Endothelial cell of umbilical vein (primary cell): ENCODE data around the gene NR1D2. TPM values are rescaled to one million over a fixed set of nuclear protein-coding genes. Genes with fewer than 3 reads are reported as not detected.

Source experiments
- BruUV-seq: library from RNA; stranded (reverse); fragments of 400-500 nt; replicated peaks from 2 replicates; lab custom pipeline; 2021; lab: Mats Ljungman, UMichigan
- CTCF ChIA-PET: fragments of 300-600, 350-600 bp; sonication (Branson Sonifier 250); formaldehyde crosslinking; loops from one replicate; lab custom pipeline; 2021; ENCODE audit warnings: antibody characterized with exemption, inconsistent platforms; lab: Charles Lee
- POLR2A ChIA-PET: fragments of 300-600, 350-600 bp; sonication (Branson Sonifier 250); formaldehyde crosslinking; loops from one replicate; lab custom pipeline; 2021; ENCODE audit warnings: antibody characterized with exemption, inconsistent platforms; lab: Charles Lee
- DNase-seq: peaks from one replicate; pipeline ENCODE4 v3.0.0-alpha.2; 2011; ENCODE audit warnings: low read depth, low spot score
- FAIRE-seq: peaks from 2 replicates; lab custom pipeline; 2011; peaks lifted over from hg19 to GRCh38; lab: Jason Lieb, UNC
- H2AFZ ChIP-seq: 2 replicates; pipeline ENCODE4 v1.6.0; 2012; ENCODE audit warnings: low read depth, low read length, control low read depth, inconsistent platforms
- H3K27ac ChIP-seq: 2 replicates; pipeline ENCODE4 v1.5.1; 2011; ENCODE audit warnings: low read depth, mild to moderate bottlenecking, control low read depth, low read length, moderate library complexity; ENCODE audit not compliant: insufficient read depth
- H3K27me3 ChIP-seq, 2 experiments: 2 replicates each; pipeline versions ENCODE4 v1.6.0 to v1.6.1; 2011; ENCODE audit warnings: low read length in 2 of 2, mixed read lengths in 1 of 2; ENCODE audit not compliant: control insufficient read depth in 2 of 2, insufficient read depth in 2 of 2
- H3K36me3 ChIP-seq, 2 experiments: 2 replicates in 1 of 2; 3 replicates in 1 of 2; pipeline ENCODE4 v1.5.1; 2011; ENCODE audit warnings: low read length in 2 of 2, mild to moderate bottlenecking in 1 of 2, moderate library complexity in 1 of 2; ENCODE audit not compliant: control insufficient read depth in 2 of 2, insufficient read depth in 2 of 2; ENCODE audit errors: extremely low read depth in 1 of 2
- H3K4me1 ChIP-seq: 3 replicates; pipeline ENCODE4 v1.5.1; 2011; ENCODE audit warnings: mild to moderate bottlenecking, low read length; ENCODE audit not compliant: control insufficient read depth, insufficient read depth; ENCODE audit errors: extremely low read depth
- H3K4me2 ChIP-seq: 2 replicates; pipeline ENCODE4 v1.6.1; 2011; ENCODE audit warnings: low read length, control low read depth, mixed read lengths; ENCODE audit not compliant: insufficient read depth
- H3K4me3 ChIP-seq, 3 experiments: fragments of 200-600 bp in 1 of 3; sonication (generic), shearing (Covaris generic) in 1 of 3; replicated peaks in 1 of 3; 2 replicates each; pipeline ENCODE4 v1.5.1; 2011 to 2016; ENCODE audit warnings: control low read depth in 3 of 3, low read length in 3 of 3, mild to moderate bottlenecking in 2 of 3, inconsistent platforms in 1 of 3, low read depth in 1 of 3, moderate library complexity in 1 of 3; ENCODE audit not compliant: insufficient read depth in 1 of 3
- H3K79me2 ChIP-seq: 2 replicates; pipeline ENCODE4 v1.6.0; 2012; ENCODE audit warnings: low read length, inconsistent platforms; ENCODE audit not compliant: control insufficient read depth, insufficient read depth
- H3K9ac ChIP-seq: replicated peaks from 2 replicates; pipeline ENCODE3; 2011; ENCODE audit warnings: low read length, control low read depth; ENCODE audit not compliant: insufficient read depth; ENCODE audit errors: extremely low read depth
- H3K9me1 ChIP-seq: replicated peaks from 3 replicates; pipeline ENCODE4 v1.6.0; 2011; ENCODE audit warnings: mild to moderate bottlenecking, low read length; ENCODE audit not compliant: control insufficient read depth, insufficient read depth; ENCODE audit errors: extremely low read depth
- H3K9me3 ChIP-seq: replicated peaks from 2 replicates; pipeline ENCODE4 v1.5.1; 2012; ENCODE audit warnings: low read length, inconsistent platforms; ENCODE audit not compliant: control insufficient read depth, insufficient read depth
- H4K20me1 ChIP-seq: replicated peaks from 2 replicates; pipeline ENCODE3; 2011; ENCODE audit warnings: mild to moderate bottlenecking, low read length; ENCODE audit not compliant: control insufficient read depth, insufficient read depth; ENCODE audit errors: extremely low read depth
- EZH2 ChIP-seq: IDR thresholded peaks from 2 replicates; pipeline ENCODE4 v1.6.1; 2012; ENCODE audit warnings: borderline replicate concordance, low read depth, mild to moderate bottlenecking, moderate library complexity, low read length, inconsistent platforms; ENCODE audit not compliant: severe bottlenecking
- FOS ChIP-seq: IDR thresholded peaks from 2 replicates; pipeline ENCODE4 v1.6.1; 2011; ENCODE audit warnings: mild to moderate bottlenecking, low read length, moderate library complexity, borderline replicate concordance; ENCODE audit not compliant: insufficient read depth
- GATA2 ChIP-seq: IDR thresholded peaks from 2 replicates; pipeline ENCODE4 v1.7.0; 2011; ENCODE audit warnings: low read depth, mild to moderate bottlenecking, moderate library complexity, mixed read lengths, low read length; ENCODE audit not compliant: insufficient read length, insufficient read depth
- JUN ChIP-seq: IDR thresholded peaks from 2 replicates; pipeline ENCODE4 v1.6.1; 2011; ENCODE audit warnings: borderline replicate concordance, low read depth; ENCODE audit not compliant: insufficient read length, insufficient read depth
- MYC ChIP-seq: IDR thresholded peaks from one replicate; pipeline ENCODE4 v1.6.1; 2011; ENCODE audit warnings: mild to moderate bottlenecking, low read depth, low read length
- POLR2A ChIP-seq: IDR thresholded peaks from 2 replicates; pipeline ENCODE4 v1.6.1; 2012; ENCODE audit warnings: low read depth, mild to moderate bottlenecking, control low read depth, low read length
- POLR2AphosphoS5 ChIP-seq: IDR thresholded peaks from 2 replicates; pipeline ENCODE4 v1.6.1; 2012; ENCODE audit warnings: low read depth, mild to moderate bottlenecking, control low read depth, low read length, moderate library complexity; ENCODE audit not compliant: insufficient read depth
- dilution Hi-C: fragments of 300-500 bp; cut with MboI; formaldehyde crosslinking; loops from one replicate; pipeline ENCODE4 v1.15.0; 2019; ENCODE audit warnings: low sequenced_read_pairs; ENCODE audit not compliant: extremely low pct_ligation_motif_present
- intact Hi-C: fragments of 100-400 bp; cut with micrococcal nuclease; formaldehyde crosslinking; loops from one replicate; pipeline ENCODE4 v1.10.0; 2022
- polyA plus RNA-seq, 4 experiments: library from polyadenylated mRNA; depleted of rRNA in 3 of 4; stranded (reverse) in 3 of 4; unstranded in 1 of 4; fragments of >200 nt; gene quantifications; 2 replicates each; pipeline versions ENCODE4 v1.2.1 to v1.2.3, GENCODE V29; 2011 to 2012; ENCODE audit warnings: missing spikeins in 1 of 4
- total RNA-seq: library from RNA; stranded (reverse); gene quantifications from 2 replicates; pipeline ENCODE4 v1.2.3, GENCODE V29; 2021
- TF ChIP-seq, protein P1 (sequence below), 2 donors: IDR thresholded peaks; 1 replicate in 1 of 2; 2 replicates in 1 of 2; pipeline ENCODE4 v1.5.1; 2011; ENCODE audit warnings: low read length in 2 of 2, mild to moderate bottlenecking in 2 of 2, moderate library complexity in 2 of 2, control low read depth in 1 of 2, inconsistent platforms in 1 of 2, low read depth in 1 of 2; ENCODE audit not compliant: insufficient read depth in 1 of 2; ENCODE audit errors: extremely low read depth in 1 of 2
- TF ChIP-seq, protein P2 (sequence below): IDR thresholded peaks from 2 replicates; pipeline ENCODE4 v1.6.1; 2011; ENCODE audit not compliant: insufficient read depth, insufficient read length

The NR1D2 gene
- total and polyA plus RNA-seq, 2 donors (not counting 3 experiments of a cell fraction or from before 2014, with no cell fraction given), result 4.3 to 14.6 TPM

DNA sequence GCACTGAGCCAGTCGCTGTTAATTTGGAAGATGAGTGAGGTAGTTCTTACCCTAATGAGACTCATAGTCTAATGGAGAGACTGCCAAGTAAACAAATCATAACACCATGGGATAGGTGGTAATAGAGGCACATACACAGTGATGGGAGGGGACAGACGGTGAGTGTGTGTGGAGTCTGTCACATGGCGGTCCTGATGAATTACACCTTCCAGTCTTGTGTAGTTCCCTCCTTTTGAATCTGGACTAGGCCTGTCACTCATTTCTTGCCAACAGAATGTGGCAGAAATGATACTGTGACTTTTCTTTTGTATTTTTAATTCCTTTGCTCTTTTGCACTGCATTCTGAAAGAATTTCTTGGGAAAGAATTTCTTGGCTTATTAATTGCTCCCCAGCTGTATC, 78.1 kb downstream of the NR1D2 start:
- CTCF ChIA-PET, result no interaction called here

More for the DNA sequence above, 78.1 kb downstream of the NR1D2 start:
- H3K79me2 ChIP-seq, result no peaks in the 10 kb centered on the region
- no TSS peak for BruUV-seq
- no peaks in the 10 kb centered on the region for H3K9me3 ChIP-seq
- H3K27me3 ChIP-seq, result no peaks in the 10 kb centered on the region
- H3K27ac ChIP-seq, result no peak overlapping the region
- H3K4me1 ChIP-seq, result no peaks in the 10 kb centered on the region
- H3K4me3 ChIP-seq, result no peak overlapping the region
- no peak overlapping the region for H2AFZ ChIP-seq
- POLR2A ChIA-PET, result no interaction called here
- no peaks in the 10 kb centered on the region for H3K36me3 ChIP-seq
- FAIRE-seq, result no peak
- dilution Hi-C loops (no loop called here), intact Hi-C loops (no loop called here)
- H3K9ac ChIP-seq, result no peak overlapping the region
- no peak for DNase-seq
- H4K20me1 ChIP-seq, result no peaks in the 10 kb centered on the region
- no peak overlapping the region for H3K4me2 ChIP-seq
- no peaks in the 10 kb centered on the region for H3K9me1 ChIP-seq
- no peak for TF ChIP-seq GATA2
- TF ChIP-seq JUN, result no peak
- TF ChIP-seq, protein P1, sequence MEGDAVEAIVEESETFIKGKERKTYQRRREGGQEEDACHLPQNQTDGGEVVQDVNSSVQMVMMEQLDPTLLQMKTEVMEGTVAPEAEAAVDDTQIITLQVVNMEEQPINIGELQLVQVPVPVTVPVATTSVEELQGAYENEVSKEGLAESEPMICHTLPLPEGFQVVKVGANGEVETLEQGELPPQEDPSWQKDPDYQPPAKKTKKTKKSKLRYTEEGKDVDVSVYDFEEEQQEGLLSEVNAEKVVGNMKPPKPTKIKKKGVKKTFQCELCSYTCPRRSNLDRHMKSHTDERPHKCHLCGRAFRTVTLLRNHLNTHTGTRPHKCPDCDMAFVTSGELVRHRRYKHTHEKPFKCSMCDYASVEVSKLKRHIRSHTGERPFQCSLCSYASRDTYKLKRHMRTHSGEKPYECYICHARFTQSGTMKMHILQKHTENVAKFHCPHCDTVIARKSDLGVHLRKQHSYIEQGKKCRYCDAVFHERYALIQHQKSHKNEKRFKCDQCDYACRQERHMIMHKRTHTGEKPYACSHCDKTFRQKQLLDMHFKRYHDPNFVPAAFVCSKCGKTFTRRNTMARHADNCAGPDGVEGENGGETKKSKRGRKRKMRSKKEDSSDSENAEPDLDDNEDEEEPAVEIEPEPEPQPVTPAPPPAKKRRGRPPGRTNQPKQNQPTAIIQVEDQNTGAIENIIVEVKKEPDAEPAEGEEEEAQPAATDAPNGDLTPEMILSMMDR (IDR thresholded peaks at IDR 0.05; ENCODE audit: extremely low read depth in 1 of 2, insufficient read depth in 1 of 2, low read depth in 1 of 2, low read length in 2 of 2), result no peak
- TF ChIP-seq, protein P2, sequence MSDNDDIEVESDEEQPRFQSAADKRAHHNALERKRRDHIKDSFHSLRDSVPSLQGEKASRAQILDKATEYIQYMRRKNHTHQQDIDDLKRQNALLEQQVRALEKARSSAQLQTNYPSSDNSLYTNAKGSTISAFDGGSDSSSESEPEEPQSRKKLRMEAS, result no peak
- no peak for TF ChIP-seq POLR2AphosphoS5
- no peak for TF ChIP-seq MYC
- no peak for TF ChIP-seq POLR2A
- TF ChIP-seq FOS, result no peak
- no peak for TF ChIP-seq EZH2
